ENCODE results near the gene KRTDAP.
A peak's percentile ranks its signal among the peaks of the same experiment; 100 is the strongest.
"Not testable (repeated sequence)": the region's sequence is repeated elsewhere in the genome, so short reads cannot be mapped to it uniquely, and the experiment has no call there.

KRTDAP gene

GRCh38 chr19:35476149-35476548, 14.1 kb downstream of the KRTDAP start:
- Mint-ChIP-seq H3K9me3 (no peaks in the 10 kb centered on the region), H3K4me3 (no peak overlapping the region), H3K36me3 (no peaks in the 10 kb centered on the region), H3K27ac (peak overlapping the region; percentile 13), H3K4me1 (peaks cover 8% of the 10 kb centered on the region)
- no peak for ATAC-seq
- DNase-seq (ENCODE audit: low spot score in 2 of 2) = no peak

DNA sequence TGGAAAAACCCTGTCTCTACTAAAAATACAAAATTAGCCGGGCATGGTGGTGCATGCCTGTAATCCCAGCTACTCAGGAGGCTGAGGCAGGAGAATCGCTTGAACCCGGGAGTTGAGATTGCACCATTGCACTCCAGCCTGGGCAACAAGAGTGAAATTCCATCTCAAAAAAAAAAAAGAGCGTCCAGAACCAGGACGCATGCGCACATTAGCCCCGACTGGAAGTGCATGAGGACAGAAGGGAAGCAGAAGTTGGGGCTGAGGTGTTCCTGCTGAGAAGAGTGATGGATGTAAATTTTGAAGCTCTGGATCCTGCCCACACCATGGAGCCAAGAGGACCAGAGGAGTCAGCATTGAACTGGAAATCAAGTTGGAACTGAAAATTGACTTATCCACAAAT, 15.7 kb downstream of the KRTDAP start:
- H3K27ac Mint-ChIP-seq; H3K9me3 Mint-ChIP-seq; H3K4me3 Mint-ChIP-seq; DNase-seq (ENCODE audit: low spot score in 2 of 2); H3K4me1 Mint-ChIP-seq; ATAC-seq; H3K36me3 Mint-ChIP-seq: not testable (repeated sequence)

GRCh38 chr19:35474104-35474503, 16.2 kb downstream of the KRTDAP start:
- ATAC-seq = no peak

DNA sequence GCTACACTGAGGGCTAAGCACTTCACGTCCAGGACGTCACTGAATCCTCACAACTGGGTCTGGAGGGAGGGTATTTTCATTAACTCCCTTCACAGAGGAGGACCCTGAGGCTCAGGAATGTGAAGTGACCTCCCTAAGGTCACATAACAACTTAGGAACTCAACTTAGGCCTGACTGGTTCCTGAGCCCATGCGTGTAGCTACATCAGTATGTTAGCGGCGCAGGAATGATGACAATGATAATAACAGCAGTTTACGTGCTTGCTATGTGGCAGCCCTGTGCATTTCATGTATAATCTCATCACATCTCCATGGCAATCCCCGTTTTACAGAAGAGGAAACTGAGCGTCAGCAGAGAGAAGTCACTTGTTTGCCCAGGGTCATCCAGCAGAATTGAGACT, 18.3 kb downstream of the KRTDAP start:
- Mint-ChIP-seq H3K27ac (no peak overlapping the region), H3K9me3 (no peaks in the 10 kb centered on the region), H3K4me3 (no peak overlapping the region), H3K36me3 (no peaks in the 10 kb centered on the region), H3K4me1 (peaks cover 14% of the 10 kb centered on the region)
- DNase-seq (ENCODE audit: low spot score in 2 of 2) (no peak), ATAC-seq (no peak)

More at GRCh38 chr19:35474104-35474503, 16.2 kb downstream of the KRTDAP start:
- no peaks in the 10 kb centered on the region for H3K36me3 Mint-ChIP-seq
- H3K9me3 Mint-ChIP-seq = no peaks in the 10 kb centered on the region
- no peak for DNase-seq (ENCODE audit: low spot score in 2 of 2)
- no peak overlapping the region for H3K4me3 Mint-ChIP-seq
- H3K4me1 Mint-ChIP-seq = peaks cover 8% of the 10 kb centered on the region
- H3K27ac Mint-ChIP-seq = no peak overlapping the region

DNA sequence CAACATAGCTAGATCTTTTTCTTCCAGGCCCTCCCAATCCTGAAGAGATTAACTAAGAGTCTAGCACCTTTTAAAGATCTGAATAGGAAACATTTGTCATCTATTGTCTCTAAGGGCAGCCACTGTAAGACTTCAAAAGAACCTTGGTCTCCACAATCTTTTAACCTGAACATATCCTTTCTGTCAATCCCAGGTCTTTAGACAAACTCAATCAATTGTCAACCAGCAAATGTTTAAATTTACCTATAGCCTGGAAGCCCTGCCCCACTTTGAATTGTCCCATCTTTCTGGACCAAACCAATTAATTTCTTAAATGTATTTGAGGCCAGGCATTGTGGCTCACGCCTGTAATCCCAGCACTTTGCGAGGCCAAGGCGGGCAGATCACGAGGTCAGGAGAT, 19.2 kb downstream of the KRTDAP start:
- not testable (repeated sequence) for H3K9me3 Mint-ChIP-seq; H3K4me3 Mint-ChIP-seq; ATAC-seq; H3K27ac Mint-ChIP-seq; H3K36me3 Mint-ChIP-seq; DNase-seq (ENCODE audit: low spot score in 2 of 2)
- H3K4me1 Mint-ChIP-seq = peaks cover 11% of the 10 kb centered on the region

DNA sequence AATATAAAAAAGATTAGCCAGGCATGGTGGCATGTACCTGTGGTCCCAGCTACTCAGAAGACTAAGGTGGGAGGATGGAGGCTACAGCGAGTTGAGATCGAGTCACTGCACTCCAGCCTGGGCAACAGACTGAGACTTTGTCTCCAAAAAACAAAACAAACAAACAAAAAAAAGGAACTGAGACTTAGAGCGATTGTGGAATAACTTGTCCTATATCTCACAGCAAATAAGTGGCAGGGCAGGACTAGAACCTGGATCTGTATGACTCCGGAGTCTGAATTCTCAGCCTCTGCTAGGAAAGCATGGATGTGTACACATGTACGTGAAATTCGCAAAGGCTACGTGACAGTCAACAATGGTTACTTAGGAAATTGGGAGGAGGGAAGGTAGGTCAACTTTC, 20.1 kb downstream of the KRTDAP start:
- ATAC-seq (no peak), DNase-seq (ENCODE audit: low spot score in 2 of 2) (no peak)
- no peaks in the 10 kb centered on the region for H3K9me3 Mint-ChIP-seq
- H3K27ac Mint-ChIP-seq = no peak overlapping the region
- H3K4me1 Mint-ChIP-seq = peaks cover 11% of the 10 kb centered on the region
- no peaks in the 10 kb centered on the region for H3K36me3 Mint-ChIP-seq
- no peak overlapping the region for H3K4me3 Mint-ChIP-seq

- Mint-ChIP-seq H3K4me1 (peaks cover 20% of the 10 kb centered on the region), H3K9me3 (no peaks in the 10 kb centered on the region), H3K27ac (no peak overlapping the region), H3K4me3 (no peak overlapping the region), H3K36me3 (no peaks in the 10 kb centered on the region)
- peak; percentile 44 to 73 for DNase-seq (ENCODE audit: low spot score in 2 of 2)
- peak; percentile 99 for ATAC-seq
These were observed 21.6 kb downstream of the KRTDAP start for GRCh38 chr19:35468637-35469036.

- Mint-ChIP-seq H3K9me3 (no peaks in the 10 kb centered on the region), H3K36me3 (no peaks in the 10 kb centered on the region), H3K4me1 (peaks cover 36% of the 10 kb centered on the region), H3K4me3 (no peak overlapping the region), H3K27ac (no peak overlapping the region)
- DNase-seq (ENCODE audit: low spot score in 2 of 2) (no peak), ATAC-seq (no peak)
These were observed 24.0 kb downstream of the KRTDAP start for GRCh38 chr19:35466259-35466658.

DNA sequence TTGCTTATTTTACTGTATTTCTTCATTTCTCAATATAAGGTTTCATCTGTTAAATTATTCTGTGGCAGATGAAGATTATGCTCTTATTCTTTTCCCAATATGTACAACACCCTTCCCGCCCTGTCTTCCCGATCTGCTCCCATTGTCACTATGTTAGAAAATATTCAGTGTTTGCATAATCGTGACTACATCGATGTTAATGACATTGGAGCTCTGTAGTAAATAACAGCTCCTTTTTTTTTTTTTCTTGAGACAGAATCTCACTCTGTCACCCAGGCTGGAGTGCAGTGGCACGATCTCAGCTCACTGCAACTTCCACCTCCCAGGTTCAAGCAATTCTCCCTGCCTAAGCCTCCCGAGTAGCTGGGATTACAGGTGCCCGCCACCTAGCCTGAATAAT, 27.3 kb downstream of the KRTDAP start:
- not testable (repeated sequence) for H3K9me3 Mint-ChIP-seq; DNase-seq (ENCODE audit: low spot score in 2 of 2); H3K36me3 Mint-ChIP-seq
- Mint-ChIP-seq H3K27ac (peak overlapping the region; percentile 64), H3K4me1 (peaks cover 53% of the 10 kb centered on the region), H3K4me3 (peak overlapping the region; percentile 53)
- peak; percentile 29 for ATAC-seq

GRCh38 chr19:35462476-35462953, 27.7 kb downstream of the KRTDAP start:
- ATAC-seq (peak; percentile 92), DNase-seq (ENCODE audit: low spot score in 2 of 2) (peak; percentile 21 to 62)
- peaks cover 54% of the 10 kb centered on the region for H3K4me1 Mint-ChIP-seq
- H3K4me3 Mint-ChIP-seq = peak overlapping the region; percentile 53
- H3K27ac Mint-ChIP-seq = peak overlapping the region; percentile 77
- H3K9me3 Mint-ChIP-seq = no peaks in the 10 kb centered on the region
- H3K36me3 Mint-ChIP-seq = no peaks in the 10 kb centered on the region

- Mint-ChIP-seq H3K4me3 (peak overlapping the region; percentile 53), H3K4me1 (peaks cover 58% of the 10 kb centered on the region)
- H3K27ac Mint-ChIP-seq; H3K36me3 Mint-ChIP-seq; DNase-seq (ENCODE audit: low spot score in 2 of 2); ATAC-seq; H3K9me3 Mint-ChIP-seq: not testable (repeated sequence)
These were observed 28.5 kb downstream of the KRTDAP start for GRCh38 chr19:35461788-35462187.

- Mint-ChIP-seq H3K4me3 (no peak overlapping the region), H3K4me1 (peaks cover 60% of the 10 kb centered on the region), H3K36me3 (no peaks in the 10 kb centered on the region), H3K9me3 (no peaks in the 10 kb centered on the region), H3K27ac (no peak overlapping the region)
- no peak for ATAC-seq
- DNase-seq (ENCODE audit: low spot score in 2 of 2) = no peak
These were observed 29.2 kb downstream of the KRTDAP start for GRCh38 chr19:35461060-35461459.

GRCh38 chr19:35460608-35461007, 29.7 kb downstream of the KRTDAP start:
- ATAC-seq (peak; percentile 36), DNase-seq (ENCODE audit: low spot score in 2 of 2) (no peak)
- no peak overlapping the region for H3K4me3 Mint-ChIP-seq
- no peaks in the 10 kb centered on the region for H3K36me3 Mint-ChIP-seq
- H3K9me3 Mint-ChIP-seq = no peaks in the 10 kb centered on the region
- H3K4me1 Mint-ChIP-seq = peaks cover 60% of the 10 kb centered on the region
- H3K27ac Mint-ChIP-seq = no peak overlapping the region

DNA sequence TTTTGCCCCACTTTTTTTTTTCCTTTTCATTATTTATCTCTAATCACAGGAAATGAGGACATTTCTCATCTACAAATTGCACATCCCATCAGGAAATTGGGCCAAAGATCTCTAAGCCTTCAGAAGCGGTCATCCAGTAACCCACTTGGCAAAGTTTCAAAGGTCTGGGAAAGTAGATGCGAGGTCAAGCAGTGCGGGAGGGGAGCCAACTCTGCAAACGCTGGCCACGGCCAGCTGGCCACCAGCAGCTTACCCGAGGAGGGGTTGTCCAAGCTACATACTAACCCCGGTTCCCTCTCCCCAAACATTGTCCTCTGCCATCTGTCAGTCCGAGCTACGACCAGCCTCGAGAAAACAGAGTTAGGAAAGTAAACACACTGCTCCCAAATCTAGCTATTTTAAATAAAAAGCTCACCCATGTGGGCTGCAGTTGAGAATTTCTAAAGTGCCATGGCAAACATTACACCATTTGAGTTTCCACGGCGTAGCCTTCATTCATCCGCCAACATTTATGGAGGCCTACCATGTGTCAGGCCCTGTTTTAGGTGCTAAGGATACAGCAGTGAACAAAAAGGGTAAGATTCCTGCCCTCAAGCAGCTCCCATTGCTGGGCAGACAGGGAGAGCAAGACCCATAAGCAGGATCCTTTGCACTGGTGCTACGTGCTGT, 30.7 kb downstream of the KRTDAP start:
- Mint-ChIP-seq H3K4me3 (no peak overlapping the region), H3K27ac (no peak overlapping the region), H3K36me3 (no peaks in the 10 kb centered on the region), H3K4me1 (peaks cover 53% of the 10 kb centered on the region), H3K9me3 (no peaks in the 10 kb centered on the region)
- DNase-seq (ENCODE audit: low spot score in 2 of 2) (no peak), ATAC-seq (no peak)

DNA sequence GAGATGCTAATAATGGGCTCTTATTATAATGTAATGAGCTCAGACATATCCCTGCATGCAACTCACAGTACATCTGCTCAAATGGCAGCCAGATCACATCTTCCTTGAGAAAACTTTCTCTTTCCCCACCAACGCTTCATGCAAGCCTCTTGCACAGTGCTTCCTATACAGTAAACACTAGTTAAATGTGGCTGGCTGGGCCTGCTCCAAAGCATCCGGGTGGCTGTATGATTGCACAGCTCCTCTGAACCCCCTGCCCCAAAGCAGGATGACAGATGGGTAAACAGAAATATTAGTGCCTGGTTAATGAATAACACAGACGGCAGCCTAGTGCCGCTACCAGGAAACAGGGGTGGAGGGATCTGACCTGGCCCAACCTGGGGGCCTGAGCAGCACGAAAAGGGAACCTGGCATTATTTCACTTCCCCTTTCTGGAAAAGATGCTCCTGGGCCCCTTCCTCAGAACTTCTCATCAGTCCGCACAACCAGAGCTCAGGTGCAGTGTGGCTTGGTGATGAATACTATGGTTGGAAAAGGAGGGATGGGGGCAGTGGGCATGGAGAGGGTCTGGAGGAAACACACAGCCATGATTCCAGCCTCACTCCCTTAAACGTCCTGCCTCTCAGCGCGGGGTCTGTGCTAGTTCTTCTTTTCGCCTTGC, 31.4 kb downstream of the KRTDAP start:
- DNase-seq (ENCODE audit: low spot score in 2 of 2) = no peak
- Mint-ChIP-seq H3K36me3 (no peaks in the 10 kb centered on the region), H3K4me3 (no peak overlapping the region), H3K4me1 (peaks cover 49% of the 10 kb centered on the region), H3K27ac (no peak overlapping the region), H3K9me3 (no peaks in the 10 kb centered on the region)
- no peak for ATAC-seq

DNA sequence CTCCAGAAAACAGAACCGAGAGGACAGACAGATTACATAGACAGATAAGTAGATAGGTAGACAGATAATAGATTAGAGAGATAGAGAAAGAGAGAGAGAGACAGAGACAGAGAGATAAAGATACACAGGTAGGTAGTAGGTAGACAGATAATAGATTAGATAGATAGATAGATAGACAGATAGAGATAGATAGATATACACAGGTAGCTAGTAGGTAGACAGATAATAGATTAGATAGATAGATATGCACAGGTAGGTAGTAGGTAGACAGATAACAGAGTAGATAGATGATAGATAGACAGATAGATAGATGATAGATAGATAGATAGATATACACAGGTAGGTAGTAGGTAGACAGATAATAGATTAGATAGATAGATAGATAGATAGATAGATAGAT, 32.1 kb downstream of the KRTDAP start:
- Mint-ChIP-seq H3K4me3 (no peak overlapping the region), H3K9me3 (no peaks in the 10 kb centered on the region), H3K27ac (no peak overlapping the region), H3K36me3 (no peaks in the 10 kb centered on the region), H3K4me1 (peaks cover 44% of the 10 kb centered on the region)
- DNase-seq (ENCODE audit: low spot score in 2 of 2) (no peak), ATAC-seq (no peak)
